ENCODE measurements around the gene C3orf22. TPM values are rescaled to one million over a fixed set of nuclear protein-coding genes. Genes with fewer than 3 reads are reported as not detected.

Gene C3orf22
- total RNA-seq, 3 donors from 2014 or later (not counting 1 experiment from before 2014, with no cell fraction given) = not detected

Other genes with a start within 250 kb of the C3orf22 start
- under 1 TPM; 0.23 to 0.38 (median 0.36) TPM for gene KLF15, start 201.5 kb downstream of the C3orf22 start, total RNA-seq
- not detected for gene CFAP100, start 164.0 kb downstream of the C3orf22 start, total RNA-seq
- gene ZXDC, start 83.0 kb downstream of the C3orf22 start, total RNA-seq = 10 to 100 TPM; 56.1 to 70.2 (median 68.4) TPM
- gene UROC1, start 41.2 kb downstream of the C3orf22 start, total RNA-seq = not detected
- gene CHST13, start 34.8 kb downstream of the C3orf22 start, total RNA-seq = under 1 TPM in 2 of 3 donors, not detected in 1; 0.19 to 0.20 TPM
- 1 to 10 TPM in 1 of 3 donors, under 1 TPM in 2; 0.77 to 1.1 (median 0.80) TPM for gene TXNRD3, start 96.2 kb upstream of the C3orf22 start, total RNA-seq
- gene CHCHD6, start 145.3 kb upstream of the C3orf22 start, total RNA-seq = 1 to 10 TPM; 5.3 to 9.9 (median 8.3) TPM